Measurements from ENCODE around the gene MRPL10. TPM values are rescaled to one million over a fixed set of nuclear protein-coding genes. Genes with fewer than 3 reads are reported as not detected.

Gene MRPL10
- total RNA-seq, 2 donors from 2014 or later, result 25.8 to 34.8 TPM

DNA sequence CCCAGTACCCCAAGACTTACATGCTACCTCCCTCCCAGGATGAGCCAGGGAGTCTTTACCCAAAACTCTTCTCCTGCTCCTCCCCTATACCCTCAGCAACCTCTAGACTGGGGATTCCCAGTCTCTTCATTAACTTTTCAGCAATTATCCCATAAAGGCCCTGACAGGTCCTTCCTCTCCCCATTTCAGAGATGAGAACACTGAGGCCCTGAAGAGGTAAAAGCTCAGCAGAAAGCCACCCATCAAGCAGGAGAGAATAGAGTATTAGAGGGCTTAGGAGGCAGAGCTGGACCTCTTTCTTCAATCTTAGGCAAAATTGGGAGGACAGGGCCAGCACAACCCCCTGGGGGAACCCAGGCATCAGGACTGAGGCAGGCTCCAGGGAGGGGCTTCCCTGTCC lies 25.5 kb upstream of the MRPL10 start:
- TF ChIP-seq, protein P1, sequence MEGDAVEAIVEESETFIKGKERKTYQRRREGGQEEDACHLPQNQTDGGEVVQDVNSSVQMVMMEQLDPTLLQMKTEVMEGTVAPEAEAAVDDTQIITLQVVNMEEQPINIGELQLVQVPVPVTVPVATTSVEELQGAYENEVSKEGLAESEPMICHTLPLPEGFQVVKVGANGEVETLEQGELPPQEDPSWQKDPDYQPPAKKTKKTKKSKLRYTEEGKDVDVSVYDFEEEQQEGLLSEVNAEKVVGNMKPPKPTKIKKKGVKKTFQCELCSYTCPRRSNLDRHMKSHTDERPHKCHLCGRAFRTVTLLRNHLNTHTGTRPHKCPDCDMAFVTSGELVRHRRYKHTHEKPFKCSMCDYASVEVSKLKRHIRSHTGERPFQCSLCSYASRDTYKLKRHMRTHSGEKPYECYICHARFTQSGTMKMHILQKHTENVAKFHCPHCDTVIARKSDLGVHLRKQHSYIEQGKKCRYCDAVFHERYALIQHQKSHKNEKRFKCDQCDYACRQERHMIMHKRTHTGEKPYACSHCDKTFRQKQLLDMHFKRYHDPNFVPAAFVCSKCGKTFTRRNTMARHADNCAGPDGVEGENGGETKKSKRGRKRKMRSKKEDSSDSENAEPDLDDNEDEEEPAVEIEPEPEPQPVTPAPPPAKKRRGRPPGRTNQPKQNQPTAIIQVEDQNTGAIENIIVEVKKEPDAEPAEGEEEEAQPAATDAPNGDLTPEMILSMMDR (IDR thresholded peaks at IDR 0.05), result no peak
- peaks cover 0 to 3% of the 10 kb centered on the region in 2 donors for H3K4me1 ChIP-seq (ENCODE audit: control insufficient read depth in 1 of 2, low read depth in 2 of 2)
- ATAC-seq (ENCODE audit: insufficient number of reproducible peaks, low FRiP score, low read depth) (no peak), DNase-seq (ENCODE audit: low spot score) (no peak)
- H3K9me3 ChIP-seq, result no peaks in the 10 kb centered on the region
- no peak overlapping the region for H3K4me3 ChIP-seq
- no peaks in the 10 kb centered on the region for H3K36me3 ChIP-seq
- H3K27ac ChIP-seq, result no peak overlapping the region
- peaks cover 26% of the 10 kb centered on the region for H3K27me3 ChIP-seq (replicated peaks; ENCODE audit: insufficient read depth)

DNA sequence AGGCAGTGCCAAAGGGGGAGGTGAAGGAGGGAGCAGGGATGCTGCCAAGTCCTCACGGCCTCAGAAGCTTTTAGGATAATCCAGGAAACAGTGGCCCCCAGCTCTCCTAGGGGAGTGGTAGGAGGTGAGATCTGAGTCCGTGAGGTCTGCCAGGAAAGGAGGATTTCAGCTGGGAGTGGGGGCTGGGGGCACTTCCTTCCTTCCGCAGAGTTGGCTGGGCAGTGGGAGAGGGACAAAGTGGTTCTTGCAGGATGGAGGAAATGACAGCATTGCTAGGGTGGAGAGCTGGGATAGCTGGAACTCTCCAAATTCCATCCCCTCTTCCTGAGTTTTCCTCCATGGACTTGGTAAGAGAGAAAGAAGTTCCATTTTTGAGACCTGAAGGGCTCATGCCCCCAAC lies 24.4 kb upstream of the MRPL10 start:
- H3K36me3 ChIP-seq, result no peaks in the 10 kb centered on the region
- DNase-seq (ENCODE audit: low spot score) (no peak), ATAC-seq (ENCODE audit: insufficient number of reproducible peaks, low FRiP score, low read depth) (no peak)
- no peak overlapping the region for H3K4me3 ChIP-seq
- peaks cover 28% of the 10 kb centered on the region for H3K27me3 ChIP-seq (replicated peaks; ENCODE audit: insufficient read depth)
- TF ChIP-seq, protein P1 (IDR thresholded peaks at IDR 0.05), result no peak
- H3K4me1 ChIP-seq (ENCODE audit: control insufficient read depth in 1 of 2, low read depth in 2 of 2), result peaks cover 7 to 12% of the 10 kb centered on the region in 2 donors
- no peak overlapping the region for H3K27ac ChIP-seq
- H3K9me3 ChIP-seq, result no peaks in the 10 kb centered on the region

DNA sequence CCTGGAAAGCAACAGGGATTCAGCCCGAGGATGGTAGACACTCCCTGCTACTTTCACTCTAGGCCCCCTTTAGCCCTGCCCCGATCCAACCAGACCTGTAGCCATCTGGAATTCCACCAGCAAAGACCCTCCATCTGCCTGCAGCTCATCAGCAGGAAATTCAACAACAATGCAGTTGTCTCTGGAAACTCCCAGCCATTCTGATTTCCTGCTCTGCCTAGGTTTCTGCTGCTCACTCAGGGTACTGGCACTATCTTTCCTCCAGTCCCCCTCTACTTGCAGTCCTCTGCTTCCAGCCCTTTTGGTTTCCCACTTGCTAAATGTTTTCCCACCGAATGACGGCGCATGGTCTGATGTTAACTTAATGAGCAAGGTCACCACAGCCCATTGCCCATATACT lies 22.3 kb upstream of the MRPL10 start:
- Histone ChIP-seq H3K9me3 (no peaks in the 10 kb centered on the region), H3K36me3 (no peaks in the 10 kb centered on the region), H3K4me1 (ENCODE audit: control insufficient read depth in 1 of 2, low read depth in 2 of 2) (peaks cover 8 to 15% of the 10 kb centered on the region in 2 donors), H3K27ac (no peak overlapping the region), H3K4me3 (no peak overlapping the region), H3K27me3 (replicated peaks; ENCODE audit: insufficient read depth) (peaks cover 28% of the 10 kb centered on the region)
- no peak for ATAC-seq (ENCODE audit: insufficient number of reproducible peaks, low FRiP score, low read depth)
- TF ChIP-seq, protein P1 (IDR thresholded peaks at IDR 0.05), result no peak
- no peak for DNase-seq (ENCODE audit: low spot score)

DNA sequence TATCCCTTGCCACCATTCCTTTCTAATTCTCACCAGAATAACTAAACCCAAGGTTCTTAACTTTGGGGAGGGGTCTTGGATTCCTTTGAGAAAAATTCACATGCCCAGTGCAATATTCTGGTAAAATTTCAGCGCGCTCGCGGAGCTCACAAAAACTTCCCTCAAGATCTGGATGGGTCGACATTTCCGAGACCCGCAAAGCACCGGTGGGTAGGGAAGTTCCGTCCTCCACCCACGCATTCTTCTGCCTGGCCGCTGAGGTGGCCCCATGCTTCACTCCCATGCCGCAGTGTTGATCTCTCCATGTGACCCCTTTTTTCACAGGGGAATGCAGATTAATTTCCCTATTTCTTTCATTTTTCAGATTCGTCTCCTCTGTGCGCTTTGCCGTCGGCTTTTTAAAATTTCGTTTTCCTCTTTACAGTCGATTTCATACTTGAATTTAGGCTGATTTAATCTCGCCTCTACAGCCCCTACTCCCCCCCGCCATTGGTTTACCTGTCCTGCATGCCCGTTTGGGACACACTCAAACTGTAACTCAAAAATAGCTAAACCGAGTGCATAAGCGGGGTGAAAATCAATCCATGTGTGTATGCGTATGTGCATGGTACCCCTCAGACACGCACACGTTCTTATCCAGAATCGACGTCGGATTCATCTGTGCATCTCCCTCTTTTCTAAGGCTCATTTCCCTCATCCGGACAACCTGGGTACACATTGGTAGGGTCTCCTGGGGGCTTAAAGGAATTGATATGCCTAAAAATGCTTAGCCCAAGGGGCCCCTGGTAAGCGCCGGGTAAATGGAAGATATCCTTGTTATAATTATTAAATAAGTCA lies 21.0 kb upstream of the MRPL10 start:
- H3K9me3 ChIP-seq, result no peaks in the 10 kb centered on the region
- H3K27me3 ChIP-seq (replicated peaks; ENCODE audit: insufficient read depth), result peaks cover 30% of the 10 kb centered on the region
- no peak for DNase-seq (ENCODE audit: low spot score)
- no peak overlapping the region for H3K4me3 ChIP-seq
- no peak for ATAC-seq (ENCODE audit: insufficient number of reproducible peaks, low FRiP score, low read depth)
- H3K4me1 ChIP-seq (ENCODE audit: control insufficient read depth in 1 of 2, low read depth in 2 of 2), result peaks cover 8 to 21% of the 10 kb centered on the region in 2 donors
- no peak overlapping the region for H3K27ac ChIP-seq
- TF ChIP-seq, protein P1 (IDR thresholded peaks at IDR 0.05), result no peak
- H3K36me3 ChIP-seq, result no peaks in the 10 kb centered on the region

DNA sequence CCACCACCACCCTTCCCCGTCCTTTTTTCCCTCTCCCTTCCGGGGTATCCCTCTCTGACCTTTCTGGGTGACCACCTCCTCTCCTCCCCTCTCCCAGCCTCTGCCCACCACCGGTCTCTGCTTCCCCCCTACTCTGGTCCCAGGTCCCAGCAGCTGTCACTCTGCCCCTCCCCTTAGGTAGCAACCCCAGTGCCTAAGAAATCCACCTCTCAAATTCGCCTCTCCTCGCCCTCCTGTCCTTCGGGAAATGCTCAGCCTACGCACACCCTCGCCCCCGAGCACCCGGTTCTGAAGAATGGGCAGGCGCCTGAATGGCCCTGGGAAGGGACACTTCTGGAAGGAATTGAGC lies 20.4 kb upstream of the MRPL10 start:
- ATAC-seq (ENCODE audit: insufficient number of reproducible peaks, low FRiP score, low read depth), result no peak
- no peaks in the 10 kb centered on the region for H3K36me3 ChIP-seq

More for the DNA sequence above, 20.4 kb upstream of the MRPL10 start:
- TF ChIP-seq, protein P1 (IDR thresholded peaks at IDR 0.05), result no peak
- Histone ChIP-seq H3K27ac (no peak overlapping the region), H3K27me3 (replicated peaks; ENCODE audit: insufficient read depth) (peaks cover 36% of the 10 kb centered on the region), H3K9me3 (no peaks in the 10 kb centered on the region), H3K4me1 (ENCODE audit: control insufficient read depth in 1 of 2, low read depth in 2 of 2) (peaks cover 8 to 27% of the 10 kb centered on the region in 2 donors), H3K4me3 (no peak overlapping the region)
- no peak for DNase-seq (ENCODE audit: low spot score)

All from thoracic aorta (tissue), 2 donors.